B cell (primary cell): Measurements from ENCODE around the gene PTGS2. TPM values are rescaled to one million over a fixed set of nuclear protein-coding genes. Genes with fewer than 3 reads are reported as not detected.

Experiments used
- ATAC-seq: fragments of 200-7000 bp; cut with Tn5 transposase; one replicate; pipeline ENCODE4 v1.10.0; 2021; ENCODE audit warnings: low read depth, mild to moderate bottlenecking, moderate number of reproducible peaks, moderate library complexity
- CTCF ChIA-PET: fragments of 350-600 bp; sonication (Branson Sonifier 250); formaldehyde crosslinking; loops from one replicate; lab custom pipeline; 2021; ENCODE audit warnings: antibody characterized with exemption, inconsistent platforms; lab: Charles Lee
- POLR2A ChIA-PET: fragments of 350-600 bp; sonication (Branson Sonifier 250); formaldehyde crosslinking; loops from one replicate; lab custom pipeline; 2021; ENCODE audit warnings: antibody characterized with exemption; lab: Charles Lee
- DNase-seq: peaks from one replicate; pipeline ENCODE4 v3.0.0; 2013
- H2AFZ ChIP-seq: 2 replicates; pipeline ENCODE4 v1.6.1; 2012; ENCODE audit warnings: mild to moderate bottlenecking, low read depth, low read length; ENCODE audit not compliant: insufficient read depth, poor library complexity, severe bottlenecking
- H3K27ac ChIP-seq, 2 donors: 1 replicate in 1 of 2; 2 replicates in 1 of 2; pipeline ENCODE4 v1.5.1; 2012 to 2013; ENCODE audit warnings: low read length in 2 of 2, mild to moderate bottlenecking in 2 of 2, moderate library complexity in 1 of 2
- H3K27me3 ChIP-seq, 4 experiments: fragments of 200-600 bp in 1 of 4; sonication (generic) in 1 of 4; replicated peaks in 1 of 4; 1 replicate in 2 of 4; 2 replicates in 2 of 4; pipeline versions ENCODE4 v1.6.1 to v1.7.0; 2013 to 2016; ENCODE audit warnings: low read length in 3 of 4, mild to moderate bottlenecking in 2 of 4, mixed read lengths in 1 of 4, moderate library complexity in 1 of 4; ENCODE audit not compliant: insufficient read depth in 4 of 4, control insufficient read depth in 3 of 4; ENCODE audit errors: control extremely low read depth in 1 of 4
- H3K36me3 ChIP-seq, 2 experiments: replicated peaks in 1 of 2; 1 replicate in 1 of 2; 2 replicates in 1 of 2; pipeline versions ENCODE4 v1.6.1 to v1.7.1; 2013; ENCODE audit warnings: low read length in 1 of 2; ENCODE audit not compliant: insufficient read depth in 2 of 2, control insufficient read depth in 1 of 2; ENCODE audit errors: control extremely low read depth in 1 of 2, extremely low read depth in 1 of 2
- H3K4me1 ChIP-seq, 2 donors: fragments of 200-600 bp in 1 of 2; sonication (generic) in 1 of 2; 1 replicate in 1 of 2; 2 replicates in 1 of 2; pipeline versions ENCODE4 v1.5.1 to v1.6.1; 2013 to 2017; ENCODE audit warnings: low read length in 2 of 2; ENCODE audit not compliant: control insufficient read depth in 2 of 2, insufficient read depth in 2 of 2
- H3K4me2 ChIP-seq: replicated peaks from 2 replicates; pipeline ENCODE3; 2012; ENCODE audit warnings: mild to moderate bottlenecking, low read depth, low read length; ENCODE audit not compliant: poor library complexity, severe bottlenecking
- H3K4me3 ChIP-seq, 5 experiments: fragments of 200-600 bp in 1 of 5; sonication (generic) in 1 of 5; 1 replicate in 3 of 5; 2 replicates in 2 of 5; pipeline versions ENCODE4 v1.5.1 to v1.7.0; 2011 to 2016; ENCODE audit warnings: low read length in 4 of 5, mild to moderate bottlenecking in 4 of 5, low read depth in 2 of 5, control low read depth in 1 of 5, moderate library complexity in 1 of 5; ENCODE audit not compliant: insufficient read depth in 1 of 5; ENCODE audit errors: control extremely low read depth in 1 of 5, extremely low read depth in 1 of 5
- H3K79me2 ChIP-seq: fragments of 200-600 bp; sonication (generic); one replicate; pipeline ENCODE4 v1.6.0; 2016; ENCODE audit warnings: low read length; ENCODE audit not compliant: control insufficient read depth, insufficient read depth
- H3K9ac ChIP-seq: fragments of 200-600 bp; sonication (generic); 2 replicates; pipeline ENCODE4 v1.6.1; 2017; ENCODE audit warnings: mild to moderate bottlenecking, low read length, moderate library complexity
- H3K9me3 ChIP-seq, 3 donors: one replicate each; pipeline versions ENCODE4 v1.6.1 to v1.7.1; 2013; ENCODE audit warnings: low read length in 2 of 3; ENCODE audit not compliant: control insufficient read depth in 2 of 3, insufficient read depth in 1 of 3; ENCODE audit errors: control extremely low read depth in 1 of 3
- H4K20me1 ChIP-seq: 2 replicates; pipeline ENCODE4 v1.6.0; 2012; ENCODE audit warnings: mild to moderate bottlenecking, low read length; ENCODE audit not compliant: insufficient read depth, control insufficient read depth, poor library complexity, severe bottlenecking
- H3K27ac Mint-ChIP-seq: one replicate; pipeline ENCODE4 v1.8.0; 2021; ENCODE audit warnings: mixed read lengths
- H3K27me3 Mint-ChIP-seq: one replicate; pipeline ENCODE4 v1.8.0; 2021; ENCODE audit warnings: mixed read lengths
- H3K4me1 Mint-ChIP-seq: one replicate; pipeline ENCODE4 v1.8.0; 2021; ENCODE audit warnings: mixed read lengths
- H3K4me3 Mint-ChIP-seq: one replicate; pipeline ENCODE4 v1.8.0; 2021; ENCODE audit warnings: mixed read lengths
- H3K9me3 Mint-ChIP-seq: one replicate; pipeline ENCODE4 v1.8.0; 2022; ENCODE audit warnings: mixed read lengths; ENCODE audit not compliant: insufficient read depth
- EZH2 ChIP-seq: IDR thresholded peaks from 2 replicates; pipeline ENCODE4 v1.6.1; 2012; ENCODE audit warnings: borderline replicate concordance, low read depth, mild to moderate bottlenecking, moderate library complexity, low read length; ENCODE audit not compliant: insufficient read depth, poor library complexity, severe bottlenecking
- WGBS: methylation state at CpG from one replicate; pipeline ENCODE4 v1.1.5; 2013; ENCODE audit warnings: missing lambda C conversion rate; ENCODE audit not compliant: insufficient coverage; 5-methylcytosine and 5-hydroxymethylcytosine counted together
- intact Hi-C: fragments of 100-400 bp; cut with micrococcal nuclease; formaldehyde crosslinking; loops from one replicate; pipeline ENCODE4 v1.10.0; 2022
- polyA plus RNA-seq: library from polyadenylated mRNA; depleted of rRNA; stranded (reverse); fragments of >200 nt; gene quantifications from 2 replicates; pipeline ENCODE4 v1.2.3, GENCODE V29; 2012
- total RNA-seq, 2 donors: library from RNA; stranded (reverse); fragments of 120-200 nt in 1 of 2; gene quantifications; 1 replicate in 1 of 2; 2 replicates in 1 of 2; pipeline versions ENCODE4 v1.2.3 to v1.2.4, GENCODE V29; 2013 to 2022
- TF ChIP-seq, protein P1 (sequence below): fragments of 200-600 bp; IDR thresholded peaks from one replicate; pipeline ENCODE4 v1.8.0; 2022; ENCODE audit warnings: antibody characterized with exemption, mild to moderate bottlenecking

Gene PTGS2
- total and polyA plus RNA-seq, 2 donors (not counting 1 experiment from before 2014, with no cell fraction given) = 0.85 TPM; not detected in 1

DNA sequence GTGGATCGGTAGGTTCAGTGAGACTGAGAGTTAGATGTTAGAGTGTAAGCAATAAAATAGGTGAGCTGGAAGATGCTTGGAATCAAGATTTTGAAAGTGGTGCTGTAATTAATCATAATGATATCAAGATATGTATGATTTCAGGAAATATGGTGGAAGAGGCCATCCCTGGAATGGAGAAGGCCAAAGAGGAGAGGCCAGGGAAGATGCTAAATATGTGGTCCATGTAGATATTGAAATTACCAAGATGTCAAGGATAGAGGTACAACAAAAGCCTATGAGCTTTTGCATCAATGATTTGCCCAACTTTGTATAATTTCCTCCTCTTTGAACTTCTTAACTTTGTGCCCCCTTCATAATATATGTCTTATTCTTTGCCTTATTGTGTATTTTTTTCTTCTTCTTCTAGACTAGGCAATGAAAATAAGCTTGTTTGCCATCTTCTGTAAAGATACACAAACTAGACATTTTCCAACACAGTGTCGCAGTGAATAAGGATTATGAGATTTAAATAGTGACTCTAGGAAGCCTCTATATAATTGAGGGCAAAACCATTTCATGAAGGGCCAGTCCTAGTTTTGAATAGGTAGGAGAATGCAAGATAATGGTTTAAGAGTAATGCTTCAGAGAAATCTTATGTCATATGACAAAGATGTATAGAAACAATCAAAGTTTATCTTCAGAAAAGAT lies 8.9 kb downstream of the PTGS2 start:
- WGBS = 100% methylated on average over 1 of the region's 2 CpGs

More for the DNA sequence above, 8.9 kb downstream of the PTGS2 start:
- no peaks in the 10 kb centered on the region for H3K4me1 Mint-ChIP-seq
- DNase-seq (no peak), ATAC-seq (no peak)
- CTCF ChIA-PET = no interaction called here
- Histone ChIP-seq H3K27ac (no peak overlapping the region), H3K27me3 (no peaks in the 10 kb centered on the region), H3K4me1 (no peaks in the 10 kb centered on the region), H3K36me3 (no peaks in the 10 kb centered on the region), H3K4me3 (no peak overlapping the region), H4K20me1 (no peaks in the 10 kb centered on the region), H2AFZ (no peak overlapping the region), H3K9ac (no peak overlapping the region), H3K9me3 (no peaks in the 10 kb centered on the region), H3K79me2 (no peaks in the 10 kb centered on the region), H3K4me2 (no peak overlapping the region)
- no peak overlapping the region for H3K27ac Mint-ChIP-seq
- TF ChIP-seq, protein P1, sequence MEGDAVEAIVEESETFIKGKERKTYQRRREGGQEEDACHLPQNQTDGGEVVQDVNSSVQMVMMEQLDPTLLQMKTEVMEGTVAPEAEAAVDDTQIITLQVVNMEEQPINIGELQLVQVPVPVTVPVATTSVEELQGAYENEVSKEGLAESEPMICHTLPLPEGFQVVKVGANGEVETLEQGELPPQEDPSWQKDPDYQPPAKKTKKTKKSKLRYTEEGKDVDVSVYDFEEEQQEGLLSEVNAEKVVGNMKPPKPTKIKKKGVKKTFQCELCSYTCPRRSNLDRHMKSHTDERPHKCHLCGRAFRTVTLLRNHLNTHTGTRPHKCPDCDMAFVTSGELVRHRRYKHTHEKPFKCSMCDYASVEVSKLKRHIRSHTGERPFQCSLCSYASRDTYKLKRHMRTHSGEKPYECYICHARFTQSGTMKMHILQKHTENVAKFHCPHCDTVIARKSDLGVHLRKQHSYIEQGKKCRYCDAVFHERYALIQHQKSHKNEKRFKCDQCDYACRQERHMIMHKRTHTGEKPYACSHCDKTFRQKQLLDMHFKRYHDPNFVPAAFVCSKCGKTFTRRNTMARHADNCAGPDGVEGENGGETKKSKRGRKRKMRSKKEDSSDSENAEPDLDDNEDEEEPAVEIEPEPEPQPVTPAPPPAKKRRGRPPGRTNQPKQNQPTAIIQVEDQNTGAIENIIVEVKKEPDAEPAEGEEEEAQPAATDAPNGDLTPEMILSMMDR = no peak
- TF ChIP-seq EZH2 = no peak
- no peaks in the 10 kb centered on the region for H3K9me3 Mint-ChIP-seq
- no peaks in the 10 kb centered on the region for H3K27me3 Mint-ChIP-seq
- intact Hi-C loops = no loop called here
- no peak overlapping the region for H3K4me3 Mint-ChIP-seq
- POLR2A ChIA-PET = no interaction called here
